SK-N-MC (cell line): ENCODE data around the gene HIP1.

Experiments used
- DNase-seq: peaks from one replicate; pipeline ENCODE4 v3.0.0-alpha.2; 2011; ENCODE audit warnings: low read depth, low spot score
- H3K27ac ChIP-seq: fragments of 200-600 bp; sonication (generic); 2 replicates; pipeline ENCODE4 v1.5.1; 2016; ENCODE audit warnings: mixed run types
- H3K36me3 ChIP-seq: fragments of 200-600 bp; sonication (generic); 2 replicates; pipeline ENCODE4 v1.6.1; 2017; ENCODE audit warnings: antibody characterized with exemption, low read length, mixed read lengths; ENCODE audit not compliant: insufficient read depth
- H3K4me3 ChIP-seq: fragments of 200-600 bp; sonication (generic); 2 replicates; pipeline ENCODE4 v1.5.1; 2016
- H3K9ac ChIP-seq: fragments of 200-600 bp; sonication (generic); 2 replicates; pipeline ENCODE4 v1.8.0; 2017; ENCODE audit warnings: mixed run types, mixed read lengths; ENCODE audit not compliant: insufficient read length
- H3K9me3 ChIP-seq: fragments of 200-600 bp; sonication (generic); 2 replicates; pipeline ENCODE4 v1.6.1; 2017; ENCODE audit warnings: low read depth, mild to moderate bottlenecking, antibody characterized with exemption, low read length, moderate library complexity, mixed read lengths
- EZH2 ChIP-seq: fragments of 200-600 bp; sonication (generic); IDR thresholded peaks from one replicate; pipeline ENCODE4 v1.6.1; 2017; ENCODE audit warnings: antibody characterized with exemption
- FOXP2 ChIP-seq: optimal IDR thresholded peaks from 2 replicates; pipeline ENCODE3; 2011; ENCODE audit warnings: mild to moderate bottlenecking, moderate library complexity; ENCODE audit not compliant: insufficient read depth; ENCODE audit errors: extremely low read length, control extremely low read depth
- POLR2AphosphoS5 ChIP-seq: IDR thresholded peaks from 2 replicates; pipeline ENCODE4 v1.6.1; 2012; ENCODE audit warnings: mild to moderate bottlenecking, low read depth, low read length, borderline replicate concordance

The HIP1 gene

DNA sequence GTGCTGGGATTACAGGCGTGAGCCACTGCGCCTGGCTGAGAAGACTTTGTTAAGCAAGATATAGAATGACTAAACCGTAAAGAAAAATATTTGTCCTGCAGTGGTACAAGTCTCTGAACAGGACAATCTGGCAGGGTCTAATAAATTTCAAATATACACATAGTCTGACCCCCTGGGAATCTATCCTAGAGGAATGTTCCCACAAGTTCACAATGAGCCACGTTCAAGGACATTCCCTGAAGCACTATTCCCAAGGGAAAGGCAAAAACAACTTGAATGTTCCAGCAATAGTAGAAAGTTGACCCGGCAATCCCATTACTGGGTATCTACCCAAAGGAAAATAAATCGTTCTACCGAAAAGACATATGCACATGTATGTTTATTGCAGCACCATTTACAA lies 82.0 kb downstream of the HIP1 start:
- Histone ChIP-seq H3K36me3 (no peaks in the 10 kb centered on the region), H3K4me3 (no peak overlapping the region), H3K27ac (no peak overlapping the region), H3K9ac (no peak overlapping the region), H3K9me3 (no peaks in the 10 kb centered on the region)
- TF ChIP-seq FOXP2: no peak
- TF ChIP-seq EZH2: no peak
- TF ChIP-seq POLR2AphosphoS5: no peak
- no peak for DNase-seq

DNA sequence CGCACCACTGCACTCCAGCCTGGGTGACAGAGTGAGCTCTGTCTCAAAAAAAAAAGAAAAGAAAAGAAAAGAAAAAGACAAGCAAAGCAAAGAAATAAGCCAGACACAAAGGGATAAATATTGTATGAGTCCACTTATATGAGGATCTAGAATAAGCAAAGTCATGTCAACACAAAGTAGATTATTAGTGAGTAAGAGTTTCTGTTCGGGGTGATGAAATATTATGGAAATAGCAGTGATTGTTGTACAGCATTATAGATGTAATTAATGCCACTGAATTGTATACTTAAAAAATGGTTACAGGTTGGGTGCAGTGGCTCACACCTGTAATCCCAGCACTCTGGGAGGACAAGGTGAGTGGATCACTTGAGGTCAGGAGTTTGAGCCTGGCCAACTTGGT lies 83.2 kb downstream of the HIP1 start:
- no peak for DNase-seq
- no peaks in the 10 kb centered on the region for H3K9me3 ChIP-seq
- no peaks in the 10 kb centered on the region for H3K36me3 ChIP-seq
- no peak overlapping the region for H3K27ac ChIP-seq
- TF ChIP-seq FOXP2 (no peak), POLR2AphosphoS5 (no peak), EZH2 (no peak)
- no peak overlapping the region for H3K4me3 ChIP-seq
- no peak overlapping the region for H3K9ac ChIP-seq

DNA sequence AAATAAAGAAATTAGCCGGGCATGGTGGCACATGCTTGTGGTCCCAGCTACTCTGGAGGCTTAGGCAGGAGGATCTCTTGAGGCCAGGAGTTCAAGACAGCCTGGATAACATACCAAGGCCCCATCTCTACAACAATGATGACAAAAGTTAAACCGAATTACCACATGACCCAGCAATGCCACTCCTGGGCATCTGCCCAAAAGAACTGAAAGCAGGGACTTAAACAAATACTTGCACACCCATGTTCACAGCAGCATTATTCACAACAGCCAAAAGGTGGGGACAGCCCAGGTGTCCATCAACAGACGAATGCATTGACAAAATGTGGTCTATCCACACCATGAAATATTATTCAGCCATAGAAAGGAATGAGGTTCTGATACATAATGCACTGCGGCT lies 83.9 kb downstream of the HIP1 start:
- no peak for DNase-seq
- Histone ChIP-seq H3K9ac (no peak overlapping the region), H3K27ac (no peak overlapping the region), H3K4me3 (no peak overlapping the region), H3K9me3 (no peaks in the 10 kb centered on the region), H3K36me3 (no peaks in the 10 kb centered on the region)
- TF ChIP-seq POLR2AphosphoS5 (no peak), FOXP2 (no peak)

DNA sequence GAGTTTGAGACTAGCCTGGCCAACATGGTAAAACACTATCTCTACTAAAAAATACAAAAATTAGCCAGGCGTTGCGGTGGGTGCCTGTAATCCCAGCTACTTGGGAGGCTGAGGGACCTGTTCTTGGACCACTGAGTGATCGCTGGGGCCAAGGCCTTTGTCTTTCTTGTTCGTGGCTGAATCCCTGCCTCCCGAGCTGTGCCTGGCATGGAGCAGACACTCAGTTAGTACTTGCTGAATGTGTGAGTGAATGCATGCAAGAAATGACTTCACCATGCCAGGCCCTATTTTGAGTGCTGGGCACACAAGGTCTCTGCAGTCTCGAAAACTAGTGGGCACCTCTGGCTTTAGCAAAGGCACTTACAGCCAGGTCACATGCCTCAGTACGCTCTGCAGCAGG lies 85.1 kb downstream of the HIP1 start:
- no peak overlapping the region for H3K9ac ChIP-seq
- no peak overlapping the region for H3K4me3 ChIP-seq
- H3K36me3 ChIP-seq: no peaks in the 10 kb centered on the region
- no peak overlapping the region for H3K27ac ChIP-seq
- no peaks in the 10 kb centered on the region for H3K9me3 ChIP-seq
- no peak for TF ChIP-seq FOXP2
- TF ChIP-seq POLR2AphosphoS5: no peak
- no peak for TF ChIP-seq EZH2
- no peak for DNase-seq

DNA sequence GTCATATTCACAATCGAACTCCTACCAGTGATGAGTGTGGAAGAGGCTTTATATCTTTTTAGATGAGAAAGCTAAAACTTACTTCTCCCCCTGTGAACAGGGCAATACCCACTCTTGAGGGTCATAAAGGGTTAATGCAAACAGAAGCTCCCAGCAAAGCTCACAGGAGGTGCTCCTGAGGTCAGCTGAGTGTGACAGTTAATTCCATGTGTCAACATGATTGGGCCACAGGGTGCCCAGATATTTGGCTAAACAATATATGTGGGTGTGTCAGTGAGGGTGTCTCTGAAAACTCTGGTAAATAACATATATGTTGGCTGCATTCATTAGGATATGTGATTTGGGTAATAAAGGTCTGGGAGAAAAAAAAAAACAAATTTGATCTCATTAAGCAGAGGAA lies 86.0 kb downstream of the HIP1 start:
- TF ChIP-seq EZH2 (no peak), POLR2AphosphoS5 (no peak), FOXP2 (no peak)
- H3K9me3 ChIP-seq: no peaks in the 10 kb centered on the region
- no peak overlapping the region for H3K4me3 ChIP-seq
- DNase-seq: no peak
- no peak overlapping the region for H3K27ac ChIP-seq
- H3K36me3 ChIP-seq: no peaks in the 10 kb centered on the region
- H3K9ac ChIP-seq: no peak overlapping the region

DNA sequence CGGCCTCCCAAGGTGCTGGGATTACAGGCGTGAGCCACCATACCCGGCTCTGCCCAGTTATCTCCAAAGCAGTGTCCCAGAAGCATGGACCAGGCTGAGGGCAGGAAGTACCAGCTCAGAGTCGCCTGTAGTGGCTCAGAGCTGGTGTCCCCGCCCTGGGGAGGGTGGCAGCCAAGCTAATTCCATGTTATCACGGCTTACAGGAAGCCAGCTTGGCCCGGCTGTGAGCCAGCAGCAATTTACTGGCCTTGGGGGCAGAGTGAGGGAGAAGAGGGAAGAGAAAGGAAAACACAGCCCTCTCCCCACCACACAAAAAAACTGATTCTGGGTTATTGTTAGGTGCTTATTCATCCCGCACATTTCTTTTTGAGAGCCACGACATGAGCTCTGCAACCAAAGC lies 88.1 kb downstream of the HIP1 start:
- H3K27ac ChIP-seq: no peak overlapping the region
- no peak for DNase-seq
- no peak for TF ChIP-seq POLR2AphosphoS5
- TF ChIP-seq EZH2: no peak
- TF ChIP-seq FOXP2: no peak

DNA sequence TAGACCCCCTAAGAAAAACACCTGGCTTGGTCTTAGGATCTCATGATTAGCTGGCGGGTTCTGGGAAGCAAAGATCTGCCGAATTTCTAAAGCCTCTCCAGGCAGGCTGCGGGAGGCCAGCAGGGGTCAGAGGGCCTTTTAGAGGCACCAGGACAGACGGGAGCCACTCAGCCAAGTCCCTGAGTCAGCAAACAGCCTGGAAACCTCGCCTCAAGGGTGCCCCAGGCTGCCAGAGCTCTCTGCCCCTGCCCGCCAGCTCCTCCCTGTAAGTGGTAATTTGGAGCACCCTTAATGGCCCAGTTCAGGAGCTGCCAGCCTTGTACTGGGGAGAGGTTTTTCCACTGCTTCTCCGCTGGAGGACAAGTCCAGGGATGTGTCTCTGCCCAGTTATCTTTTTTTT lies 88.7 kb downstream of the HIP1 start:
- Histone ChIP-seq H3K9ac (no peak overlapping the region), H3K4me3 (no peak overlapping the region), H3K27ac (no peak overlapping the region), H3K9me3 (no peaks in the 10 kb centered on the region), H3K36me3 (no peaks in the 10 kb centered on the region)
- DNase-seq: no peak
- no peak for TF ChIP-seq EZH2
- no peak for TF ChIP-seq POLR2AphosphoS5
- TF ChIP-seq FOXP2: no peak

More for the DNA sequence above, 88.1 kb downstream of the HIP1 start:
- Histone ChIP-seq H3K36me3 (no peaks in the 10 kb centered on the region), H3K9me3 (no peaks in the 10 kb centered on the region), H3K4me3 (no peak overlapping the region), H3K9ac (no peak overlapping the region)

DNA sequence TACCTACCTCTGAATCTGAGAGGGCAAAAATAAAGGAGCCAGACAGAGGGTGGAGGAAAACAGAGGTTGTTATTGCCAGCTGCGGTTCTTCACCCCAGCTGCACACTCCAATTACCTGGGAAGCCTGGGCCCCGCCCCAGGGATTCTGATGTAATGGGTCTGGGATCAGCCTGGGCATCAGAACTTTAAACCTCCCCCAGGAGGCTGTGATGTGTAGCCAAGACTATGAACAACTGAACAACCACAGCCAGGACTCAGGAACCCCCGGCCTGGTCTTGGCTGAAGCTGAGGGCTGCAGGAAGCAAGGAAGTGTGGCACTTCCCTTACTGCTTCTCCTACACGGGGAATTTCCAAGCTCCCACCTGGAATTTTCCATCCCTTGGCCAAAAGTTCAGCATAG lies 89.3 kb downstream of the HIP1 start:
- no peaks in the 10 kb centered on the region for H3K36me3 ChIP-seq
- TF ChIP-seq POLR2AphosphoS5 (no peak), EZH2 (no peak), FOXP2 (no peak)
- no peaks in the 10 kb centered on the region for H3K9me3 ChIP-seq
- no peak overlapping the region for H3K9ac ChIP-seq
- DNase-seq: no peak
- no peak overlapping the region for H3K4me3 ChIP-seq
- H3K27ac ChIP-seq: no peak overlapping the region

DNA sequence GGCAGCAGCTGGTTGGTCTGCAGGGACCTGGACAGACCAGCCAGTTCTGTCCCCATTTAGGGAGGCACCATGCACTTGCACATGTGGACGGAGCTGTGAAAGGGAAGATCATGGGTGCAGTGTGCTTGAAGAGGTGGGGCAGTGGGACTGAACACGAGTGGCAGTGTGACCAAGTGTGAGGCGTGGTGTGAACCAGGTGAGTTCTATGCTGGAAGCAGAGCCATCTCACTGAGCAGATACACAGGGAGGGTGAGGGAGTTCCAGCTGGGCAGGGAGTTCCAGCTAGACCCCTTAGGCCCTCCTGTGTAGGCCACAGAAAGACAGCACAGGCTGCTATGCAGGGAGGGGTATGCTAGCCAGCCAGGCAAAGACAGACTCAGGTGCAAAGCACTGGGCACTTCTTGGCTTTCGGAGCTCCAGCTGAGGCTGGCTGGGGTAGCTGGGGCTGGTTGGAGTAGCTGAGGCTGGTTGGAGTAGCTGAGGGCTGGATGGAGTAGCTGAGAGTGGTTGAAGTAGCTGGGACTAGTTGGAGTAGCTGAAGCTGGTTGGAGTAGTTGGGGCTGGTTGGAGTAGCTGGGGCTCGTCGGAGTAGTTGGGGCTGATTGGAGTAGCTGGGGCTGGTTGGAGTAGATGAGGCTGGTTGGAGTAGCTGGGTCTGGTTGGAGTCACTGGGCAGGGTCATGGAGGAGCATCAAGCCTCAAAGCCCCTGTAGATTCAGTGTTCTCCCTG lies 90.9 kb downstream of the HIP1 start:
- no peak for DNase-seq
- Histone ChIP-seq H3K36me3 (no peaks in the 10 kb centered on the region), H3K27ac (no peak overlapping the region), H3K9me3 (no peaks in the 10 kb centered on the region), H3K4me3 (no peak overlapping the region), H3K9ac (no peak overlapping the region)
- no peak for TF ChIP-seq FOXP2
- TF ChIP-seq POLR2AphosphoS5: no peak
- TF ChIP-seq EZH2: no peak
